ENCODE data around the gene L3MBTL3. TPM values are rescaled to one million over a fixed set of nuclear protein-coding genes. Genes with fewer than 3 reads are reported as not detected.

Gene L3MBTL3
- total RNA-seq, 1 experiment from 2014 or later: 13.7 TPM

GRCh38 chr6:129989396-129989795 lies 29.0 kb upstream of the L3MBTL3 start:
- DNase-seq (ENCODE audit: low spot score) (no peak), ATAC-seq (no peak)
- POLR2A ChIA-PET: no interaction called here
- no peak for TF ChIP-seq ZNF121 (CRISPR knock-in tag; IDR thresholded peaks at IDR 0.05)
- TF ChIP-seq SMAD3 (CRISPR knock-in tag; IDR thresholded peaks at IDR 0.05; ENCODE audit: borderline replicate concordance): no peak
- no peak for TF ChIP-seq RELA (CRISPR knock-in tag; IDR thresholded peaks at IDR 0.05; ENCODE audit: borderline replicate concordance)
- H3K27ac Mint-ChIP-seq: no peak overlapping the region
- no peaks in the 10 kb centered on the region for H3K36me3 Mint-ChIP-seq
- peaks cover 3% of the 10 kb centered on the region; the same call in 1 of the 2 replicates for H3K4me1 Mint-ChIP-seq
- CTCF ChIA-PET: no interaction called here
- H3K27me3 Mint-ChIP-seq (ENCODE audit: low read depth): no peaks in the 10 kb centered on the region
- no peaks in the 10 kb centered on the region for H3K9me3 Mint-ChIP-seq
- no peak overlapping the region for H3K4me3 Mint-ChIP-seq

- Mint-ChIP-seq H3K27me3 (ENCODE audit: low read depth) (no peaks in the 10 kb centered on the region), H3K9me3 (no peaks in the 10 kb centered on the region), H3K4me3 (no peak overlapping the region), H3K36me3 (no peaks in the 10 kb centered on the region), H3K27ac (no peak overlapping the region), H3K4me1 (peaks cover 14% of the 10 kb centered on the region)
- POLR2A ChIA-PET: no interaction called here
- DNase-seq (ENCODE audit: low spot score): no peak
- TF ChIP-seq KAT7 (CRISPR knock-in tag; IDR thresholded peaks at IDR 0.05; ENCODE audit: borderline replicate concordance): no peak
- TF ChIP-seq ZNF396 (CRISPR knock-in tag; IDR thresholded peaks at IDR 0.05; ENCODE audit: borderline replicate concordance): no peak
- TF ChIP-seq PREB (CRISPR knock-in tag; IDR thresholded peaks at IDR 0.05; ENCODE audit: borderline replicate concordance): no peak
- TF ChIP-seq TEAD4 (CRISPR knock-in tag; IDR thresholded peaks at IDR 0.05): no peak
- TF ChIP-seq OVOL2 (CRISPR knock-in tag; IDR thresholded peaks at IDR 0.05; ENCODE audit: borderline replicate concordance): no peak
- TF ChIP-seq FOXJ3 (CRISPR knock-in tag; IDR thresholded peaks at IDR 0.05; ENCODE audit: borderline replicate concordance): no peak
- TF ChIP-seq ZBTB43 (CRISPR knock-in tag; IDR thresholded peaks at IDR 0.05): no peak
- TF ChIP-seq JAZF1 (CRISPR knock-in tag; IDR thresholded peaks at IDR 0.05): no peak
- no peak for TF ChIP-seq STAT6 (CRISPR knock-in tag; conservative IDR thresholded peaks at IDR 0.05; ENCODE audit: low read depth)
- TF ChIP-seq MXD4 (CRISPR knock-in tag; IDR thresholded peaks at IDR 0.05; ENCODE audit: borderline replicate concordance): no peak
- no peak for TF ChIP-seq NFYB (CRISPR knock-in tag; conservative IDR thresholded peaks at IDR 0.05; ENCODE audit: low read depth)
- TF ChIP-seq ZSCAN18 (CRISPR knock-in tag; IDR thresholded peaks at IDR 0.05): no peak
- TF ChIP-seq SOX15 (CRISPR knock-in tag; IDR thresholded peaks at IDR 0.05): no peak
- TF ChIP-seq ATF6 (CRISPR knock-in tag; IDR thresholded peaks at IDR 0.05): no peak
- TF ChIP-seq ZNF121 (CRISPR knock-in tag; IDR thresholded peaks at IDR 0.05): no peak
- peak; percentile 26 for ATAC-seq
- CTCF ChIA-PET: no interaction called here
Measured at GRCh38 chr6:129992881-129993280, 25.5 kb upstream of the L3MBTL3 start.
